ENCODE data around the gene TRHDE. TPM values are rescaled to one million over a fixed set of nuclear protein-coding genes. Genes with fewer than 3 reads are reported as not detected.

Gene TRHDE
- total RNA-seq, 1 donor from 2014 or later = 0.51 TPM

GRCh38 chr12:72390146-72390545 is 118.0 kb downstream of the TRHDE start:
- H3K36me3 Mint-ChIP-seq (ENCODE audit: low read depth) = no peaks in the 10 kb centered on the region
- no peaks in the 10 kb centered on the region for H3K9me3 Mint-ChIP-seq
- H3K27ac Mint-ChIP-seq (ENCODE audit: unreplicated experiment) = no peak overlapping the region
- no peak overlapping the region for H3K4me3 Mint-ChIP-seq
- H3K27me3 Mint-ChIP-seq (ENCODE audit: low read depth) = no peaks in the 10 kb centered on the region
- no peak for DNase-seq (ENCODE audit: low read depth, low spot score)
- H3K4me1 Mint-ChIP-seq = no peaks in the 10 kb centered on the region
- no peak for TF ChIP-seq CTCF (conservative IDR thresholded peaks at IDR 0.05)

GRCh38 chr12:72406111-72406510 is 133.9 kb downstream of the TRHDE start:
- H3K9me3 Mint-ChIP-seq = peaks cover 2% of the 10 kb centered on the region
- no peak for DNase-seq (ENCODE audit: low read depth, low spot score)
- H3K27me3 Mint-ChIP-seq (ENCODE audit: low read depth) = no peaks in the 10 kb centered on the region
- no peaks in the 10 kb centered on the region for H3K4me1 Mint-ChIP-seq
- TF ChIP-seq CTCF (conservative IDR thresholded peaks at IDR 0.05) = no peak
- H3K27ac Mint-ChIP-seq (ENCODE audit: unreplicated experiment) = no peak overlapping the region
- H3K36me3 Mint-ChIP-seq (ENCODE audit: low read depth) = no peaks in the 10 kb centered on the region
- H3K4me3 Mint-ChIP-seq = no peak overlapping the region

- Mint-ChIP-seq H3K27ac (ENCODE audit: unreplicated experiment) (no peak overlapping the region), H3K36me3 (ENCODE audit: low read depth) (no peaks in the 10 kb centered on the region), H3K4me1 (no peaks in the 10 kb centered on the region), H3K4me3 (no peak overlapping the region), H3K27me3 (ENCODE audit: low read depth) (no peaks in the 10 kb centered on the region), H3K9me3 (peaks cover 3% of the 10 kb centered on the region)
- no peak for DNase-seq (ENCODE audit: low read depth, low spot score)
- TF ChIP-seq CTCF (conservative IDR thresholded peaks at IDR 0.05) = no peak
Observed at GRCh38 chr12:72432037-72432604, 160.0 kb downstream of the TRHDE start.

- no peak overlapping the region for H3K27ac Mint-ChIP-seq (ENCODE audit: unreplicated experiment)
- H3K4me1 Mint-ChIP-seq = no peaks in the 10 kb centered on the region
- no peaks in the 10 kb centered on the region for H3K27me3 Mint-ChIP-seq (ENCODE audit: low read depth)
- peaks cover 8% of the 10 kb centered on the region for H3K9me3 Mint-ChIP-seq
- TF ChIP-seq CTCF (conservative IDR thresholded peaks at IDR 0.05) = no peak
- peaks cover 3% of the 10 kb centered on the region for H3K36me3 Mint-ChIP-seq (ENCODE audit: low read depth)
- no peak for DNase-seq (ENCODE audit: low read depth, low spot score)
- no peak overlapping the region for H3K4me3 Mint-ChIP-seq
Observed at GRCh38 chr12:72433298-72433697, 161.1 kb downstream of the TRHDE start.

- peaks cover 7% of the 10 kb centered on the region for H3K9me3 Mint-ChIP-seq
- no peak overlapping the region for H3K27ac Mint-ChIP-seq (ENCODE audit: unreplicated experiment)
Observed at GRCh38 chr12:72434999-72435398, 162.8 kb downstream of the TRHDE start.

More at GRCh38 chr12:72434999-72435398, 162.8 kb downstream of the TRHDE start:
- Mint-ChIP-seq H3K27me3 (ENCODE audit: low read depth) (no peaks in the 10 kb centered on the region), H3K36me3 (ENCODE audit: low read depth) (peaks cover 6% of the 10 kb centered on the region), H3K4me1 (no peaks in the 10 kb centered on the region), H3K4me3 (no peak overlapping the region)
- TF ChIP-seq CTCF (conservative IDR thresholded peaks at IDR 0.05) = no peak
- DNase-seq (ENCODE audit: low read depth, low spot score) = no peak

Data from neural crest cell (in vitro differentiated cells).